Endothelial cell of umbilical vein (primary cell): ENCODE results near the gene JAML.

Experiments used
- CTCF ChIP-seq, 2 donors: IDR thresholded peaks; 1 replicate in 1 of 2; 2 replicates in 1 of 2; pipeline ENCODE4 v1.5.1; 2011; ENCODE audit warnings: low read length in 2 of 2, mild to moderate bottlenecking in 2 of 2, moderate library complexity in 2 of 2, control low read depth in 1 of 2, inconsistent platforms in 1 of 2, low read depth in 1 of 2; ENCODE audit not compliant: insufficient read depth in 1 of 2; ENCODE audit errors: extremely low read depth in 1 of 2
- EZH2 ChIP-seq: IDR thresholded peaks from 2 replicates; pipeline ENCODE4 v1.6.1; 2012; ENCODE audit warnings: borderline replicate concordance, low read depth, mild to moderate bottlenecking, moderate library complexity, low read length, inconsistent platforms; ENCODE audit not compliant: severe bottlenecking
- FOS ChIP-seq: IDR thresholded peaks from 2 replicates; pipeline ENCODE4 v1.6.1; 2011; ENCODE audit warnings: mild to moderate bottlenecking, low read length, moderate library complexity, borderline replicate concordance; ENCODE audit not compliant: insufficient read depth
- GATA2 ChIP-seq: IDR thresholded peaks from 2 replicates; pipeline ENCODE4 v1.7.0; 2011; ENCODE audit warnings: low read depth, mild to moderate bottlenecking, moderate library complexity, mixed read lengths, low read length; ENCODE audit not compliant: insufficient read length, insufficient read depth
- JUN ChIP-seq: IDR thresholded peaks from 2 replicates; pipeline ENCODE4 v1.6.1; 2011; ENCODE audit warnings: borderline replicate concordance, low read depth; ENCODE audit not compliant: insufficient read length, insufficient read depth
- MAX ChIP-seq: IDR thresholded peaks from 2 replicates; pipeline ENCODE4 v1.6.1; 2011; ENCODE audit not compliant: insufficient read depth, insufficient read length
- MYC ChIP-seq: IDR thresholded peaks from one replicate; pipeline ENCODE4 v1.6.1; 2011; ENCODE audit warnings: mild to moderate bottlenecking, low read depth, low read length
- POLR2A ChIP-seq: IDR thresholded peaks from 2 replicates; pipeline ENCODE4 v1.6.1; 2012; ENCODE audit warnings: low read depth, mild to moderate bottlenecking, control low read depth, low read length
- POLR2AphosphoS5 ChIP-seq: IDR thresholded peaks from 2 replicates; pipeline ENCODE4 v1.6.1; 2012; ENCODE audit warnings: low read depth, mild to moderate bottlenecking, control low read depth, low read length, moderate library complexity; ENCODE audit not compliant: insufficient read depth

- TF ChIP-seq POLR2AphosphoS5 (no peak), CTCF (IDR thresholded peaks at IDR 0.05; ENCODE audit: extremely low read depth in 1 of 2, insufficient read depth in 1 of 2, low read depth in 1 of 2, low read length in 2 of 2) (no peak), POLR2A (no peak), EZH2 (no peak), MAX (no peak), JUN (no peak), MYC (no peak), FOS (no peak), GATA2 (no peak)
These were observed 2.0 kb upstream of the JAML start for GRCh38 chr11:118226781-118227180.
